GM10266 (cell line): ENCODE data around the gene STRAP.
"Not testable (repeated sequence)": the region's sequence is repeated elsewhere in the genome, so short reads cannot be mapped to it uniquely, and the experiment has no call there.

Experiments used
- DNase-seq: peaks from one replicate; pipeline ENCODE4 v3.0.0; 2012; ENCODE audit errors: extremely low spot score
- CTCF ChIP-seq: IDR thresholded peaks from 2 replicates; pipeline ENCODE4 v1.5.1; 2012; ENCODE audit warnings: mild to moderate bottlenecking, low read depth; ENCODE audit not compliant: control insufficient read depth, insufficient read depth; ENCODE audit errors: missing control alignments

The STRAP gene

DNA sequence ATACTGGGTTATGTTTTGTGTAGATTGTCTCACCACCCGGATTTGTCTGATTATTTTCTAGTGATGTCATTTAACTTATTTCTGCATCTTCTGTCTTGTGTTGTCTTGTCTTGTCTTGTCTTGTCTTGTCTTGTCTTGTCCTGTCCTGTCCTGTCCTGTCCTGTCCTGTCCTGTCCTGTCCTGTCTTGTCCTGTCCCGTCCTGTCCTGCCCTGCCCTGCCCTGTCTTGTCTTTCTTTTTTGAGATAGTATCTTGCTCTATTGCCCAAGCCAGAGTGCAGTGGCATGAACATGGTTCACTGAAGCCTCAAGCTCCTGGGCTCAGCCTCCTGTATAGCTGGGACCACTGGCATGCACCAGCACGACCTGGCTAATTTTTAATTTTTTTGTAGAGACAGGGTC, 54.6 kb downstream of the STRAP start:
- no peak for TF ChIP-seq CTCF
- DNase-seq: no peak

- no peak for TF ChIP-seq CTCF
- DNase-seq: no peak
Observed at GRCh38 chr12:15937902-15938301, 55.7 kb downstream of the STRAP start.

DNA sequence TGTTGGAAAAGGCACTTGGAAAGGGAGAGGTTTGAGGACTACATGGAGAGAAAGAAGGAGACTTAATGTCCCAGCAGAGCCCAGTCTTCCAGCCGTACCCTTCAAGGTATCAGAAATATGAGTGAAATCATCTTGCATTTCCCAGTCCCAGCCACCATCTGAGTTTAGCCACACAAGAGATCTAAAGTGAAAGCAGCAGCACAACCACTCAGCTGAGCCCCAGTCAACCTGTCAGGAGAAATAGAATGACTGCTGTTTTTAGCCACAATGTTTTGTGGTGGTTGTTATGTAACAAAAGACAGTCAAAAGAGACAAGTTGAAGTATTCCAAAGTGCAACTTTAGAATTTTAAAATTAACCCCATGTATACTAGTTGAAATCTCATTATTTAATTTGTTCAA, 56.9 kb downstream of the STRAP start:
- no peak for DNase-seq
- TF ChIP-seq CTCF: no peak

DNA sequence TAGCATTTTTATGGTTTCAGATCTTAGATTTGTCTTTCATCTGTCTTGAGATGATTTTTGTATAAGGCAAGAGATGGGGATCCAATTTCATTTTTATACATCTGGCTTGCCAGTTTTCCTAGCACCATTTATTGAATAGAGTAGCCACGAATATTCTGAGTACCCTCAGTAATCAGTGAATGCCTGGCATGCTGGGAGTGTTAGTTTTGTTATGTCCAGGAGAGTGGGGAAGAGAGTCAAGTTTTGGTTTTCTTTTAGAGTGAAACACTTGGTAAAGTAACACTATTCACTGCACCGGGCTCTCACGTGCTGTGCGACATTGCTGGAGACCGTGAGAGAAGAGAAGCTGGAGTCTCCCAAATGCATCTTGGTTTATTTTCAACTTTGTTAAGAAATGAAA, 60.3 kb downstream of the STRAP start:
- no peak for DNase-seq

DNA sequence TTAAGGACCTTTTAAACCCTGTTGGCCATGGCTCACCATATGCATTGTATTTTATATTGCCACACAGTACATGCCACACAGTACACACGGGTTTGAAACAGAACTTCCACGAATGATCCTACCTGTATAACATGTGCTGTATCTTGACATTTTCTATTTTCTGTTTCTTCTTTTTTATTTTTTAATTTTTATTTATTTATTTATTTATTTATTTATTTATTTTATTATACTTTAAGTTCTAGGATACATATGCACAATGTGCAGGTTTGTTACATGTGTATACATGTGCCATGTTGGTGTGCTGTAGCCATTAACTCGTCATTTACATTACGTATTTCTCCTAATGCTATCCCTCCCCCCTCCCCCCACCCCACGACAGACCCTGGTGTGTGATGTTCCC, 61.3 kb downstream of the STRAP start:
- not testable (repeated sequence) for DNase-seq

More for the DNA sequence above, 60.3 kb downstream of the STRAP start:
- no peak for TF ChIP-seq CTCF

GRCh38 chr12:15948461-15948860, 66.3 kb downstream of the STRAP start:
- not testable (repeated sequence) for DNase-seq
